Upper lobe of right lung (tissue), 1 donor: ENCODE measurements around the gene POLD3. TPM values are rescaled to one million over a fixed set of nuclear protein-coding genes. Genes with fewer than 3 reads are reported as not detected.

Experiments used
- ATAC-seq: fragments of 200-7000 bp; cut with Tn5 transposase; one replicate; pipeline ENCODE4 v1.9.1; 2020; ENCODE audit warnings: mild to moderate bottlenecking, moderate library complexity
- DNase-seq: peaks from one replicate; pipeline ENCODE4 v3.0.0-alpha.2; 2020
- H3K27ac ChIP-seq: fragments of 200-600 bp; one replicate; pipeline ENCODE4 v1.8.0; 2022
- H3K27me3 ChIP-seq: fragments of 200-600 bp; one replicate; pipeline ENCODE4 v1.8.0; 2022; ENCODE audit warnings: mild to moderate bottlenecking
- H3K36me3 ChIP-seq: fragments of 200-600 bp; one replicate; pipeline ENCODE4 v1.8.0; 2022
- H3K4me1 ChIP-seq: fragments of 200-600 bp; one replicate; pipeline ENCODE4 v1.8.0; 2022
- H3K4me3 ChIP-seq: fragments of 200-600 bp; one replicate; pipeline ENCODE4 v1.8.0; 2022; ENCODE audit warnings: mild to moderate bottlenecking
- H3K9me3 ChIP-seq: fragments of 200-600 bp; one replicate; pipeline ENCODE4 v1.8.0; 2022
- CTCF ChIP-seq: fragments of 200-600 bp; IDR thresholded peaks from one replicate; pipeline ENCODE4 v1.8.0; 2022; ENCODE audit warnings: antibody characterized with exemption
- intact Hi-C: fragments of 100-400 bp; cut with DNase I; formaldehyde crosslinking; loops from one replicate; pipeline ENCODE4 v1.11.0; 2022
- total RNA-seq: library from RNA; stranded (reverse); fragmentation: NEBNext Ultra II Directional; extraction: Animal tissue kit (Norgen Biotek cat#: 25700); gene quantifications from one replicate; pipeline ENCODE4 v1.2.1, GENCODE V29; 2021
- donor health status: DM: no; HTN: yes; CAD: no; lungs with severe emphysema.

Gene POLD3
- total RNA-seq, 1 donor from 2014 or later, result 16.7 TPM

DNA sequence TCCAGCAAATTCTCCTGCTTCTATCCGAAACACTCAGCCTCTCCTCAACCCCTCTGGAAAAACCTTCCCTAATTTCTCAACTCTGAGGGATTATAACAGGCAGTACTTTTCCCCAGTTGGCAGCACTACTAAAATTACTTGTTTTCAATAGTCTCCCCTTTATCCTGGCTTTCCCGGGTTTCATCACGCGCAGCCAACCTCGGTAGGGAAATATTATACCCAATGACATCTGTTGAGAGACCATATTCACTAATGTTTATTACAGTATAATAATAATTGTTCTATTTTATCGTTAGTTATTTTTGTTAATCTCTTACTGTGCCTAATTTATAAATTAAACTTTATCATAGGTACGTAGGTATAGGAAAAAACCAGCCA is 330 bp upstream of the POLD3 start:
- Histone ChIP-seq H3K9me3 (no peaks in the 10 kb centered on the region), H3K36me3 (peaks cover 9% of the 10 kb centered on the region), H3K4me3 (peak overlapping the region; percentile 95), H3K27ac (peak overlapping the region; percentile 85), H3K27me3 (no peaks in the 10 kb centered on the region), H3K4me1 (peaks cover 13% of the 10 kb centered on the region)
- ATAC-seq, result no peak
- no peak for DNase-seq
- intact Hi-C loops, result no loop called here
- no peak for TF ChIP-seq CTCF

DNA sequence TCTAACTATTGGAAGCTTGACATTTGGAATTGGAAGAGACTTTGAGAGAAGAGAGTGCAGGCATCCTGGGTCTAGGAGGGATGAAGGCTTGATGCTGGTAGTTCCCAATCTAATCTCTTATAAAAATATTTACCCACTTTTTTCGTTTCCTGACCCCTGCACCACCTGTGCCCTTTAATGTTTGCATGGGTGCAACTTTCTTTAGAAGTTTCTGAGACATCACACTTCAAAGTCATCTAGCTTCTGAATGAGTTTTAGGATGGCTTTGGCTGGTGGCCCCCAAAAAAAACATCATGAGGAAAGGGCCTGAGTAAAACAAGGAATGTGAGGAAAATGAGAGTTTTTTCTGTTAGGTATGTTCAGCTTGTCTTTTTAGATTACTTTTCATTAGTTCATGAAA is 1.1 kb downstream of the POLD3 start:
- no peak for ATAC-seq
- intact Hi-C loops, result no loop called here
- Histone ChIP-seq H3K9me3 (no peaks in the 10 kb centered on the region), H3K27me3 (no peaks in the 10 kb centered on the region), H3K4me3 (peak overlapping the region; percentile 95), H3K4me1 (peaks cover 13% of the 10 kb centered on the region), H3K27ac (peak overlapping the region; percentile 85), H3K36me3 (peaks cover 9% of the 10 kb centered on the region)
- no peak for TF ChIP-seq CTCF
- DNase-seq, result no peak

DNA sequence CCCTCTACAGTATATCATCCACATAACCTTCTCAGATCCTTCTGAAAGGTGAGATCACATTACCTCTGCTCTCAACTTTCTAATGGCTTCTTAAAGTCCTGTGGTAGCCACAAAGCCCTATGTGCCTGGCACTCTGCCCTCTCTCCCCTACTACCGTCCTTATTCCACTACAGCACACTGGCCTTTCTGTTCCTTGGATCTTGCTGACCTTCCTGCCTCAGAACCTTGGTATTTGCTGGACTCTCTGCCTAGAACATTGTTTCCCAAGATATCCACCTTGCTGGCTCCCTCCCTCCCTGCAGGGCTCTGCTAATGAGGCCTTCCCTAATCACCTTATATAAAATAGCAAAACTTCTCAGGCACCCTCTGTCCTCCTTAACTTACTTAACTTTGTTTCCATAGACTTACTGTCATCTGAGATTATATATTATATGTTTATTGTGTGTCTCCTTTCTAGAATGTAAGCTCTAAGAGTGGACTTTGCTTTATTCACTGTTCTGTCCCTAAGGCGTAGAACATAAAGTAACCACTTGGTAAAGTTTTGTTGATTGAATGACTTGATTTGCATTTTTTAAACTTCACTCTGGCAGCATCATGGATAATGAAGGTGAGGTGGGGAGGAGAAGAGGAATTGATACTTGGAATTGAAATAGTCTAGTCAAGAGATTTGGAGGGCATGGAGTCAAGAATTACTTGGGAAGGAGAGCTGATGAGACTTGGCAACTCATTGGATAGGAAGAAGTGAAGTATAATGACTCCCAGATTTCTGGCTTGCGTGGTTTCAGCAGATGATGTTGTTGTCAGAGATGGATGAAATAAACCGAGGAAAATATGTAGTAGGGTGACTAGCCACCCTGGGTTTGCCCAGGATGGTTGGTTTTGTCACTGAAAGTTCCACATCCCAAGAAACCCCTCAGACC is 10.5 kb downstream of the POLD3 start:
- DNase-seq (no peak), ATAC-seq (no peak)
- Histone ChIP-seq H3K9me3 (no peaks in the 10 kb centered on the region), H3K36me3 (peaks cover 38% of the 10 kb centered on the region), H3K27ac (no peak overlapping the region), H3K4me3 (no peak overlapping the region), H3K27me3 (no peaks in the 10 kb centered on the region), H3K4me1 (no peaks in the 10 kb centered on the region)
- TF ChIP-seq CTCF, result no peak
- intact Hi-C loops, result no loop called here

DNA sequence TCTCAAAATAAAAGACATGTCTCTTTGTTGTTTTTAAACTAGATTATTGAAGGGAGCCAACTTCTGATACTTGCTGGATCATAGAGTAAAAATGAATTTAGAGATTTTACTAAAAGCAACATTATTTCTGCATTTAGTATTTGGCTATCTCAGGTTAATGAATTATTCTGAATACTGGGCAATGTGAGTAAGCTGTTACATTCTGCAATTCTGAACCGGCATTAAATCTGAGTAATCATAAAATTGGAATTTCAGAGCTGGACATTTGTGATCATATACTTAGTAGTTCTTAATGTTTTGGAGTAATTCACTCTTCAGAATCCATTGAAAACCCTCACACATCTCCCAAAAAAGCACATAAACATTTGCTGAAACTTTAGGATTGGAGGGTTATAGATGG is 11.5 kb downstream of the POLD3 start:
- Histone ChIP-seq H3K9me3 (no peaks in the 10 kb centered on the region), H3K4me1 (no peaks in the 10 kb centered on the region), H3K27ac (no peak overlapping the region), H3K4me3 (no peak overlapping the region), H3K36me3 (peaks cover 38% of the 10 kb centered on the region), H3K27me3 (no peaks in the 10 kb centered on the region)
- ATAC-seq (no peak), DNase-seq (no peak)
- TF ChIP-seq CTCF, result no peak
- intact Hi-C loops, result no loop called here

- intact Hi-C loops, result no loop called here
- H3K4me3 ChIP-seq, result no peak overlapping the region
- no peak overlapping the region for H3K27ac ChIP-seq
- no peaks in the 10 kb centered on the region for H3K9me3 ChIP-seq
- TF ChIP-seq CTCF, result no peak
- H3K27me3 ChIP-seq, result no peaks in the 10 kb centered on the region
- DNase-seq (no peak), ATAC-seq (no peak)
- H3K36me3 ChIP-seq, result peaks cover 38% of the 10 kb centered on the region
- H3K4me1 ChIP-seq, result no peaks in the 10 kb centered on the region
Observed at GRCh38 chr11:74604311-74604710, 11.9 kb downstream of the POLD3 start.
